ENCODE measurements around the gene USP36.
"Not testable (repeated sequence)": the region's sequence is repeated elsewhere in the genome, so short reads cannot be mapped to it uniquely, and the experiment has no call there.

Gene USP36

DNA sequence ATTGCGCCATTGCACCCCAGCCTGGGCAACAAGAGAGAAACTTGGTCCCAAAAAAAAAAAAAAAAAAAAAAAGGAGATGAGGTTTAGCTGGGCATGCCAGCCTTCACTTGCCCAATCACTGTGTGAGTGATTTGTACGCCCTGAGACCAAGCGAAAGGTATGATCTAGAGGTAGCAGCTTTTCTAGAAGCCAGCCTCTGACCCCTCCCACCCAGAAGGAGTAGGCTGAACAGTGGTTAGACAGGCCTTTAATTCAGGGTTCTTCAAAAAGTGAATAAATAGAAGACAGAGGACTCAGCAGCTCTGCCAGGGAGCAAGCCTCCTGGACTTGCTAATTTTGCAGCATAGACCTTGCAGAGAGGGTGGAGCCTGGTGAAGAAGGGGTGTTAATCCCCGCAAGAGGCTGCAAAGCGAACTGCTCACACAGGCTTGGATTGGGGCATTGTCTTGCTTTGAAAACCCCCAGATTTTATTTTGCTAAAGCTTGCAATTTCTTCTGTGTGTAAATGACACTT is 51.4 kb downstream of the USP36 start:
- no peak for DNase-seq

DNA sequence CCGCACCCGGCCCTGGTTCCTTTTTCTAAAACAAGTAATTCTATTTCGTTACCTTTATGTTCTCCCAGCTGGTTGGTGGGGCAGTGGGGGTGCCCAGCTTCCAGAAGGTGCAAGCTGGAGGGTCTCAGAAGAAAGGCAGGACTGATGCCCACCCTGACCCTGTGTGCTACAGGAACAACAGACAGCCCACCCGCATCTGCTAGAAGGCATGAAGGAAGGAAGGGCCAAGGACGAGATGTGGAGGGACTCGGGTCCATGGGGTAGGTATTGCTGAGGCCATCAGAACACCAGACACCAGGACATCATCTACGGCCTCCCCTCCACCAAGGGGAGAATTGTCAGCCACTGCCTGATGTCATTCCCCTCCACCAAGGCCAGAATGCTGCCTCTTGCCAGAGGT is 52.2 kb downstream of the USP36 start:
- no peak for DNase-seq

DNA sequence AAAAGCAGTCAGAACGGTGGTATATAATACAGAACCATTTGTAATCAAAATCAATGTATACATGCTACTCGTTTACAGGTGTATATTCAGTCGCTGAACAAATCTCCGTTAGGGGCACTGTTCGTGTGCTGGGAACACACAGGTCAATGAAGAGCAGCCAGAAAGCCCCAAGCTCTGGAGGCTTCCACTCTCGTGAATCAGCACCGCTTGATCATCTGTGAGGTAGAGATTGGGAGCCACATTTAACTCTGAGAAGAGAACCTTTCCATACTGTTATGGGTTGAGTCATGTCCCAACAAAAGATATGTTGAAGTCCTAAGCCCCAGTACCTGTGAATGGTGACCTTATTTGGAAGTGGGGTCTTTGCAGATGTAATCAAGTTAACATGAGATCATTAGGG is 53.2 kb downstream of the USP36 start:
- DNase-seq = no peak

DNA sequence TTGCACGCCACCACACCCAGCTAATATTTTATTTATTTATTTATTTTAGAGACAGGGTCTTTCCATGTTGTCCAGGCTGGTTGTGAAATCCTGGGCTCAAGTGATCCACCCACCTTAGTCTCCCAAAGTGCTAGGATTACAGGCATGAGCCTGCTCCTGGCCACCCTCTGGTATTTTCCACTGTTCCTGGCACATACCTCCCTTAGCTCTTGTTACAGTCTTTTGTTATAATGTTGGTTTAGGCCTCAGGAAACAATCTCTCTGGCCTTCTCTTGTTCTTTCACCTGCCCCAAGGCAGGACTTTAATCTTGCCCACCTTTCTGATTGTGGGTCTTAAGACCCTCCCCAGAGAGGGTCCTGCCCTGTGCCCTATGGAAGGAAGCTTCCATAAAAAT is 55.0 kb downstream of the USP36 start:
- DNase-seq = no peak

DNA sequence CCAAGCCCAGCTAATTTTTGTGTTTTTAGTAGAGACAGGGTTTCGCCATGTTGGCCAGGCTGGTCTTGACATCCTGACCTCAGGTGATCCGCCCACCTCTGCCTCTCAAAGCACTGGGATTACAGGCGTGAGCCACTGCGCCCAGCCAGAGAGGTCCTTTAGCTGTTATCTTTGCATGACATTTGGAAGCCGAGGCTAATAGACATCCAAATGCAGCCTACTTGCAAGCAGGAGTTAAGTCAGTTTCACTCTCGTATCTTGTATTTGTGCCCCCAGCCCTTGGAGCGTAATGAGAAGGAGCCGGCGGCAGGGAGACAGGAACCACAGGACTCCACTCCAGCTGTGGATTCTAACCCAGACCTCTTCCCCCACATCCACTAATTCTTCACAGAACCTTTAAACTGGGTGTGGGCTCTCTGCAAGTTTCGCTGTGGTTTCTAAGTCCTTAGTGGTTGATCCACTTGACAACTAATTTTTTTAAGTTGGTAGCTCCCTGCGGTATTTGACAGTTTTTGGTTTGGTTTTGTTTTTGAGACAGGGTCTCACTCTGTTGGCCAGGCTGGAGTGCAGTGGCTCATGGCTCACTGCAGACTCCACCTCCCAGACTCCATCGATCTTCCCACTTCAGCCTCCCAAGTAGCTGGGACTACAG is 55.5 kb downstream of the USP36 start:
- no peak for DNase-seq

DNA sequence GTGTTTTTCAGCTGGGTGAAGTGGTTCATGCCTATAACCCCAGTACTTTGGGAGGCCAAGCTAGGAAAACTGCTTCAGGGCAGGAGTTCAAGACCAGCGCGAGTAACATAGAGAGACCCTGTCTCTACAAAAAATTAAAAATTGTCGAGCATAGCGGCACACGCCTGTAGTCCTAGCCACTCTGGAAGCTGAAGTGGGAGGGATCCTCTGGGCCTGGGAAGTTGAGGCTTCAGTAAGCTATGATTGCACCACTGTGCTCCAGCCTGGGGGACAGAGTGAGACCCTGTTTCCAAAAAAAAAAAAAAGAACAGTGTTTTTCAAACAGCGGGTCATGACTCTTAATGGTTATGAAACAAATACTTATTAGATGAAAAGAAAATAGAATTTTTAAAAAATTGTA is 56.3 kb downstream of the USP36 start:
- no peak for DNase-seq

DNA sequence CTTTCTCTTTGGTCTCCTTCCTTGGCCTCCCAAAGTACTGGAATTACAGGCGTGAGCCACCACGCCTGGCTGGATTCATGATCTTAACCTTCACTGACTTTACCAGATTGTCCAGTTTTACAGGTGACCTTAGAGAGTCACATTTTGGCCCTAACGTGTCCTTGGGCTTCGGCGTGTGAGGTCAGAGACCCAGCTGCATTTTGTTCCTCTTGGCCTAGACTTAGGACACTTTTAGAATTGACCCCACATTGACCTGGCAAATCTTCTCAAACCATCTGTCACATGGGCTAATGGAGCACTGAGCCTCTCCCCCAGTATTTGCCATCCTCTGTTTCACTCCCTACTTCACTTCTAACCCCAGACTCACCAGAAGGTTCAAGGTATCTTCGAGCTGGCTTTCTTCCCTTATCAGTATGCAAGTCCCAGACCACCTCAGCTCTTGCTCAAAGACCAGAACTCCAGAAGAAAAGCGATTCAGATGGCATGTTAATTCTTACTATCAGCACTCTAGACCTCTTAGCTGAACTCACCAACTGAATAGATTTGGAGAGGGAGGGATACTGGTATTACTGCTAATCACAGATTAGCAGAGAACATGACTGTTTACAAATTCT is 56.8 kb downstream of the USP36 start:
- DNase-seq = no peak

DNA sequence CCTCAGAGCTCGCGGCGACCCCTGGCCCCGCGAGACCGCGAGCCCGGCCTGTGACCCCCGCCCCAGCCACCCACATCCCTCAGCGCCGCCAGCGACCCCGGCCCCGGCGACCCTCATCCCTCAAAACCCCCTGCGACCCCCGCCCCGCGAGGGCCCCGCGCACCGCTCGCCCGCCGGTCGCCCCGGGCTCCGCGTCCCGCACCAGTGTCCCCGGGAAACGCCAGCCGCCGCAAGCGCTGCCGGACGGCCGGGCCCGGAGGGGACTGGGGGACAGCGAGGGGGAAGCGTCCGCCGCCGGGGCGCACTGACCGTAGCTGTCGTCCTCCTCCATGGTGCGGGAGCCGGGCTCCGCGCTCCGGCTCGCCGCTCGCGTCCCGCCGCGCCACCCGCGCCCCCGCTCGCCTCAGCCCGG is 58.7 kb downstream of the USP36 start, which contains the start of gene CYTH1:
CYTH1 (minus strand) TSS at position 381 of the 412 bp plus-strand sequence; CDS start at position 331, 50 bp downstream.
- DNase-seq = no peak

DNA sequence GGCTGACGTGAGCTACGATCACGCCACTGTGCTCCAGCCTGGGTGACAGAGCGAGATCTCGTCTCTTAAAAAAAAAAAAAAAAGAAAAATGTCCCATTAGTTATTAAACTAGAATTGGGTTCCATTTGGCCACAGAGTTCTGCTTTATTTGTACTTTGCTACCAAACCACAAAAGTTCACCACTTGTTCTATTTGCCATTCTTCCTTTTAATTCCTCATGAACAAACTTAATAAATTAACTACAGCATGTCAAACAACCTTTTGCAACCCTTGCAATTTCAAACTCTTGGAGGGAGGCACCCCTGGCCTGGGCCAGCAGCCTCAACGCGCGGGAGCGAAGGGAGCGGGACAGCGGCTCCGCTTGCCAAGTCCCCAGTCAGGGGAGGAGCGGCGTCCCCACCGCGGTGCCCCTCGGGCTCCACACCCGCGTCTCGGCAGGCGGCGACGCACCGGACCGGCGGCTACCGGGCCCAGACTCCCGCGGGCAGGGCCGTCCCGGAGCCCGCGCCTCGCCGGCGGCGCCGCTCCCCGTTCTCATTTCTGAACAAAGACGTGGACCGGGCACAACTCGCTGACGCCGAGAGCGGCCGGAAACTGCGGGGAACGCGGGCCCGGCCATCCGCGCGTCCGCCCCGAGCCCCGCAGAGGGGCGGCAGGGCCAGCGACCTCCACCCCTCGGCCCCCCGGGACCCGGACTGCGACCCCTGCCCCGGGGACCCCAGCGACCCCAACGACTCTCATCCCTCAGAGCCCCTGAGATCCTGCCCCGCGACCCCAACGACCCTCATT is 59.3 kb downstream of the USP36 start:
- no peak for DNase-seq

DNA sequence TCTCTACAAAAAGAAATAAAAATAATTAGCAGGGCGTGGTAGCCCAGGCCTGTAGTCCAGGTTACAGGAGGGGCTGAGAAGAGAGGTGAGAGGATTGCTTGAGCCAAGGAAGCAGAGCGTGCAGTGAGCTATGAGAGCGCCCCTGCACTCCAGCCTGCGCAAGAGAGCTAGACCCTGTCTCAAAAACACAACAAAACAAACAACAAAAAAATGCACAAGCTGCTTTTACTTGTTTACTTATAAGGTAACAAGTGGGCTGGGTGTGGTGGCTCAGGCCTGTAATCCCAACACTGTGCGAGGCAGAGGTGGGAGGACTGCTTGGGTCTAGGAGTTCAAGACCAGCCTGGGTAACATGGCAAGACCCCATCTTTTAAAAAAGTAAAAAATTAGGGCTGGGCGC is 60.3 kb downstream of the USP36 start:
- DNase-seq = no peak

DNA sequence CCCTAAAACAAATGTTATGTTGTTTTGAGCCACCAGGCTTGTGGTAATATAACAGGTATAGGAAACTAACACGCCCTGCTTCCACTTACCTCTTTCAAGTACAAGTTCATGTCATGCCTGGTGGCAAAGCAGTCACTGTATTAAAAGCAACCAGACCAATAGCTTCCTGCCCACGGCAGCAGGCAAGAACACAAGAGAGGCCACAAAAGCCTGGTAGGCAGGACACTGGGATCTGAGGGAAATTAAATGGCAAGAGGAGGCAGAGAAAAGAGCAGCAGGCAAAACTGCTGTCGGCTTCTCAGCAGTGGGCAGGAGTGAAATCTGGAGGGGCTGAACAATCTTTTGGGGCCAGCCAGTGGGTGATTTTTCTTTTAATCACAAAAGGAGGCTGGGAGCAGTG is 60.8 kb downstream of the USP36 start:
- no peak for DNase-seq

DNA sequence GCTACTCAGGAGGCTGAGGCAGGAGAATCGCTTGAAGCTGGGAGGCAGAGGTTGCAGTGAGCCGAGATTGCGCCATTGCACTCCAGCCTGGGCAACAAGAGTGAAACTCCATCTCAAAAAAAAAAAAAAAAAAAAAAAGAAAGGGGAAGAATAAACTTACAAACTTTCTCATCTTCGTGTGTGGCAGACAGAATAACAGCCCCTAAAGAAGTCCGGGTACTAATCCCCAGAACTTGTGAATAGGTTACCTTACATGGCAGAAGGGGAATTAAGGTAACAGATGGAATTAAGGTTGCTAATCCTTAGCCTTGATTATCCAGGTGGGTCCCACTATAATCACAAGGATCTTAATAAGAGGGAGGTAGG is 61.3 kb downstream of the USP36 start:
- DNase-seq = not testable (repeated sequence)

DNA sequence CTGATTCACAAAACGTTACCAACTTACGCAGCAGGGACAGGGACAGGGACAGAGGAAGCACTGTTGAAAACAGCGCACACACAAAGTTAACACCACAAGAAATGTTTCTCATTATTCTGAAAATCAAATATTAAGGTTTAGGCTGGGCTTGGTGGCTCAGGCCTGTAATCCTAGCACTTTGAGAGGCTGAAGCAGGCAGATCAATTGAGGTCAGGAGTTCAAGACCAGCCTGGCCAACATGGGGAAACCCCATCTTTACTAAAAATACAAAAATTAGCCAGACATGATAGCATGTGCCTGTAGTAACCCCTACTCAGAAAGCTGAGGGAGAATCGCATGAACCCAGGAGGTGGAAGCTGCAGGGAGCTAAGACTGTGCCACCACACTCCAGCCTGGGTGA is 62.7 kb downstream of the USP36 start:
- DNase-seq = no peak

DNA sequence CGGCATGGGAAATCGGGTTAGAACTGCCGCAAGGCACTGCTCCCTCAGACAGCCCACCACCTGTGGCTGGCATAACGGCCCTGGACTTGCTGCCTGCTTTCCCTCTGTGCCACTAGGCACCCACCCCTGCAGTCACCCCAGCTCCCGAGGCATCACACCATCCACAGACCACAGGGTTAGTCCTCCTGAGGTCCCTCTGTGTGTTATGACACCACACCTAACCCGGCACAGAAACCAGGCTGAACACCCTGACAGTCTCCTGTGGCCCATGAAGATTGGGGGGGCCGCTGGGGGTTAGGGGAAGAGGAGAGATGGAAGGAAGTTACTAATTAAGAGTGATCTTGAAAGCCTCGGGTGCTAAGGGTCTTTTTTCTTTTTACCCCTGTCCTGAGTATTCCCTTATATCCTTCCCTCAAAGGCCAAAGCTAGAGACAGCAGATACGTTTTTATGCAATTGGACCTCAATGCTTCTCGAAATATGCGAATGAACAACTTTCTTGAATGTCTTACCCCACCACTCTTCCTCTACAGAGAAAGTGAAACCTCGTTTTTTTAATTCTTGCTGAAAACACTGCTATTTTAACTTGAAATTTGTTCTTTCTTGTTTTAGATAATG is 65.5 kb downstream of the USP36 start:
- no peak for DNase-seq

DNA sequence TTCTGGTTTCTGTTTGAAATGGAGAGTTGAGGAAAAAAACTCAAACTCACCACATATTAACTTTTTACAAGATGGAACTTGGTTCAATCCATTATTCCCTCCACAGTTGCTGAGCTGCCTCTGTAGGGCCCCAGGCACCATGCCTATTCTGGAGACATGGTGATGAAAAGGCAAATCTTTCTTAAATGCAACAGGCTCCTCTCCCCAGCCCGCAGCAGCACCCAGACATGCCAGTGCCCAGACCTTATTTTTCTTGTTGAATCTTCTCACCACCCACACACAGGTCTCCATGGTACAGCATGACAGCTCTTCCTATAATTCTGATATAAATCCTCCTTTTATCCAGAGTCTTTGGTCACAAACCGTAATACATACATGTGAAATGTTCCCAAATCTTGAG is 66.2 kb downstream of the USP36 start:
- no peak for DNase-seq

DNA sequence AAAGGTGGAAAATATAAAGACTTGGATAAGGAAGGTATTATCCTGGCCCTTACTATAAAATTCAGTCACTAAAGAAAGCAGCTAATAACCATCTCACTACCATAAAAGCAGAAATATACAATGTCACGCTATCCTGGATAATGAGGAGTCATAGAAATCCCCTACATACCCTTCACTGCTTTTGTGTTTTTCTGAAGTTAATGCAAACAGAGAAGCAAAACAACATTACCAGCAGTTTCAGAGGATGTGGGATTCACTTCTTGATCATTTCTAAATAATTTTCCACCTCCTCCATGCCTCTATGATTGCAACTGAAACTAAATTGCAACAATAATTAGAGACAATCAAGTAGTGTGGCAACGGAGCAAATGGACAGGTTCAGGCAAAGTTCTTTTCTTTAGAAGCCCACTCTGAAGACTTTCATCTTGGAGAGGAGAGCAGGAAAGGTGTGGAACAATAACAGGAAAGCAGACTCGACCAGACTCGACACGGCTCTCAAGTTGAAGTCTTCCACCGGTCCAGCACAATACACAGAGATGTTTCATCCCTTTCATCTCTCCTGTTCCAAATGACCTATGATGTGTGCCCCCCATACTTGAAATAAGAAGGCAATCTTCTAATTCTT is 68.7 kb downstream of the USP36 start:
- no peak for DNase-seq

DNA sequence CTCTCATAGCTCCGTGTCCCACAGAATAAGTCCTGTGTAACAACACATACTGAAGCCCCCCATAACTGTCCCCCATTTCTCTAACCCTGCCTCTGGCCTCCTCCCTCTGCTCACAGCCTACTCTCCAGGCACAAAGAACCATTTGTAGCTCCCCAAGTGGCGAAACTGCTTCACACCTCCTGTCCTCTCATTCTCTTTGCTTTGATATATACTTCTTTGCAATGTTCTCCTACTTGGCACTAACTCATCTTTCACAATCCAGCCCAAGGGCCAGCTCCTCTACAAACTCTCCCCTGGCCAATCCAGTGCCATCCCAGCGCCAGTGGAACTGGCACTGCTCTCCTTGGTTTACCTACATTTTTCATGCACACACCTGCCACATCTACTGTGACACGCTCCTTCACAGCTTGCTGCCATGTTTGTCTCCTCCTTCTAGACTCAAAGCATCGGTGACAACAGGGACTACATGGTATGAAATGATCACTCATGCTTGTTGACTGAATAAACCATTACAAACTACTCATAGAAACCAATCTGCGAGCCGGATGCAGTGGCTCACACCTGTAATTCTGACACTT is 71.3 kb downstream of the USP36 start:
- no peak for DNase-seq

DNA sequence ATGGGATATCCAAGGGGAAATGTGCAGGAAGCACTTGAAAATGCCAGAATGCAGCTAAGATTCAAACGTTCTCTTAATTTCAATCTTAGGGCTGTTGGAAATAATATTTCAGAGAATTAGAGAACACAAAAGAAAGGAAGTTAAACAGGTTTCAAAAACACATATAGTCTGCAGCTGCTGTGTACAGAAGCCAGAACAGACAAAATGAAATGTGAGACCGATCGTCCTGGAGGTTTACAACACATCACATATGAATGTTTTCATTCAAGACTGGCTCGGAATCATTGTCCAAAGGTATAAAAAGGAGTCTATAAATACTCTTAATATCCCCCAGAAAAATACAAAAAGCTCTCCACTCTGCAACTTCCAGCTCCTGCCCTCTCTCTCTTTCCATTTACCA is 72.8 kb downstream of the USP36 start:
- no peak for DNase-seq

DNA sequence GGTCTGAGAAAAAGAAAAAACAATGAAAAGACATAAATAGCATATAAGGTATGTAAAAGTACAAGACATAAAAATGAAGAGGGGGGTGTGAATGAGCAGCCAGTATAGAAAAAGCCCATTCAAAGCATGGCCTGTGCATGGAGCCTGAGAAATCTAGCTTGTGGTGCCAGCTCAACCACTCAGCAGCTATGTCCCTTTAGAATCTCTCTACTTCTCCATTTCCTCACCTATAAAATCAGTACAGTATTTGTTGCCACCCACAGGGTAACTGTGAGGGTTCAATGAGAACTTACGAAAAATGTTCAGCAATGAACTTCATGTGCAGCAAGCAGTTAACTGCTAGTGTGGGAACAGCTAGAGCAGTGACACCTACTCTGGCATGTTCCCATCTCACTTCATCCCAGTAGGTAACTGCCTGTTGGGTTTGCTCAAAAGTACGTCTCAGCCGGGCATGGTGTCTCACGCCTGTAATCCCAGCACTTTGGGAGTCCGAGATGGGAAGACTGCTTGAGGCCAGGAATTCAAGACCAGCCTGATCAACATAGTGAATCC is 73.8 kb downstream of the USP36 start:
- DNase-seq = no peak

DNA sequence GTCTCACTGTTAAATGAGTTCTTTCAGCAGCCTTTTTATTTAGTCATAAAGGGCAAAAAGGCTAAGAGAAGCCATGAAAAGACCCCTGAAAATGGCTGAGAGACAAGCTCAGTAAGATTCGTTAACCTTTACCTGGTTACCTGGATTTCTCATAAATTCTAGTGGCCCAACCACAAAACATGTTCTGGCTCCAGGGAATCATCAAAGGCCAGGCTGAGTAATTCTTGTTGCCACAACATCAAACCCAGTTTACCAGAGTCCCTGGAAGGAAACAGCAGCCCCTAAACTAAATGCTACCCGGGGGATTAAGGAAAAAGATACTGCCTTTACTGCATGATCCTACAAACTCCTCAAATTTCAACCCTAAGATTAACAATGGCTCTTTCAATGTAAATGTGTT is 74.4 kb downstream of the USP36 start:
- DNase-seq = no peak

DNA sequence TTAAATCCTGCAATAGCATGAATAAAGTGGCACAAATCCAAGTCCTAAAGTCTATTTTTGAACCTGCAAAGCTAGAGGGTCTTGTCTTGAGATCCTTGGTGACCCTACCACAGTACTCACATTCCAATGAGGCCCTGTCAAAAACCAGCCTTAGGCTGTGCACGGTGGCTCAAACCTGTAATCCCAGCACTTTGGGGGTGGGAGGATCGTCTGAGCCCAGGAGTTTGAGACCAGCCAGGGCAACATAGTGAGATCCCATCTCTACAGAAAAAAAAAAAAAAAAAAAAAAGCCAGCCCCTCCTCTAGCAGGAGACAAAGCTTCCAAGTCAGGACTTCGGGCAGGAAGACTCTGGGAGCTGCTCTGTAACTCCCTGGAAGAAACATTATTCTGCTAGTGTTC is 74.8 kb downstream of the USP36 start:
- no peak for DNase-seq

DNA sequence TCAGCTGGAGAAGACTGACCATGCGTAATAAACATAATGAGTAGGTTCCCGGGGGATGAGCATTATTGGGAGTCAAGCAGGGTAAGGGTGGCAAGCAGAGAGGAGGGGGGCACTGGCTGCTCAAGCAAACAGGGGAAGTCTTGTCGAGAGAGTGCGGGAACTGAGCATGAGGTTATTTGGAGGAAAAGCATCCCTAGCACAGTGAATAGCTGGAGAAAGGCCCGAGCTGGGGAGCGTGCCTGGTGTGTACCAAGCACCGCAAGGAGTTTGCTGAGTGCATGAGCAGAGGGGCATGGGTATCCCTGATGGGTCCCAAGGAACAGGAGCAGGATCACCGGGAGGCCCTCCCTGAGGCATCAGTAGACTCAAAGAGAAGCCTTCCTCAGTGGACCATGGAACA is 75.7 kb downstream of the USP36 start:
- DNase-seq = no peak

DNA sequence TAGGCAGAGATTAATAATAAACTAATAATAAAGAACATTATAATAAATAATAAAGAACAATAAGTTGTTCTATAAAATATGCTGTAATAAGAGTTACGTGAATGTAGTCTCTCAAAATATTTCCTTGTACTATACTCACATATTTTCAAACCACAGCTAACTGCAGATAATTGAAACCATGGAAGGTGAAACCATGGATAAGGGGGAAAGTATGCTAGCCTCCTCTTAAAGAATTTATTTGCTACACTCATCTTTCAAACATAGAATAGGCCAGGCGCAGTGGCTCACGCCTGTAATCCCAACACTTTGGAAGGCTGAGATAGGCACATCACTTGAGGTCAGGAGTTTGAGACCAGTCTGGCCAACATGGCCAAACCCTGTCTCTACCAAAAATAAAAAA is 77.1 kb downstream of the USP36 start:
- no peak for DNase-seq
